Measurements from ENCODE around the gene USP9X. TPM values are rescaled to one million over a fixed set of nuclear protein-coding genes. Genes with fewer than 3 reads are reported as not detected.

Gene USP9X
- total and polyA plus RNA-seq, 9 of the 15 experiments (the other 6 are each of a cell fraction or from before 2014, with no cell fraction given) = 10.9 to 47.8 (median 29.5) TPM

DNA sequence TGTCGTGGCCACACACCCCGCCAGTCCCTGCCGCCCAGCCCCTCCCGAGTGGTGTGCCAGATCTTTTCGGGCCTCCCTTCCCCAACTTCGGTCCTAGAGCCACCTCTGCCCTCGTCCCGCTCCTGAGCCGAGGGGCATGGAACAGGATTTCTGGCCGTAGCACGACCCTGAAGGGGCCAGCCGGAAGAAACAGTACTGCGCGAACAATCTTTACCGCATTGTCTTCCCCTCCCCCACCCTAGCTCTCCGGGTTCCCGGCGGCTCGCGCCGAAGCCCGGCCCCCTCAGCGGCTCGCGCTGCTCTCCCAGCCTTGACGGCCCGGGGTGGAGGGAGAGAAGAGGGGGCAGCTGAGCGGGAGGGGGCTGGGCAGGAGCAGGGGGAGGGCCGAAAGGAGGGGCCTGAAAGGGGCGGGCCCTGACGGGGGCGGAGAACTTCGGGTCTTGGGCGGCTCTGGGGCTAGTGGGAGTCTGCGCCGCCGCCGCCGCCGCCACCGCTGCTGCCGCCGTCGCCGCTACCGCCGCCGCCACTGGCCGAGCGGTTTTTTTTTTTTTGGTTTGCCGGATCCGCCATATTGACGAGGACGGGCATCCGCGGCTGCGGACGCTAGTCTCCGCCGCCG, at the start of gene USP9X (continued):
- TF ChIP-seq, protein P1, sequence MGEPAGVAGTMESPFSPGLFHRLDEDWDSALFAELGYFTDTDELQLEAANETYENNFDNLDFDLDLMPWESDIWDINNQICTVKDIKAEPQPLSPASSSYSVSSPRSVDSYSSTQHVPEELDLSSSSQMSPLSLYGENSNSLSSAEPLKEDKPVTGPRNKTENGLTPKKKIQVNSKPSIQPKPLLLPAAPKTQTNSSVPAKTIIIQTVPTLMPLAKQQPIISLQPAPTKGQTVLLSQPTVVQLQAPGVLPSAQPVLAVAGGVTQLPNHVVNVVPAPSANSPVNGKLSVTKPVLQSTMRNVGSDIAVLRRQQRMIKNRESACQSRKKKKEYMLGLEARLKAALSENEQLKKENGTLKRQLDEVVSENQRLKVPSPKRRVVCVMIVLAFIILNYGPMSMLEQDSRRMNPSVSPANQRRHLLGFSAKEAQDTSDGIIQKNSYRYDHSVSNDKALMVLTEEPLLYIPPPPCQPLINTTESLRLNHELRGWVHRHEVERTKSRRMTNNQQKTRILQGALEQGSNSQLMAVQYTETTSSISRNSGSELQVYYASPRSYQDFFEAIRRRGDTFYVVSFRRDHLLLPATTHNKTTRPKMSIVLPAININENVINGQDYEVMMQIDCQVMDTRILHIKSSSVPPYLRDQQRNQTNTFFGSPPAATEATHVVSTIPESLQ (CRISPR knock-in tag; IDR thresholded peaks at IDR 0.05) = no peak
- TF ChIP-seq NR4A1 (CRISPR knock-in tag; IDR thresholded peaks at IDR 0.05) (0 out of 2 replicates have a peak, but pooled peaks have one; percentile 3), NR4A1 (tag; IDR thresholded peaks at IDR 0.05) (no peak), HDAC6 (IDR thresholded peaks at IDR 0.05; ENCODE audit: low read depth, low read length) (no peak), WHSC1 (IDR thresholded peaks at IDR 0.05; ENCODE audit: low read length) (no peak), SP2 (IDR thresholded peaks at IDR 0.05; ENCODE audit: extremely low read depth, low read depth, low read length, poor library complexity, severe bottlenecking) (no peak), CBFA2T3 (IDR thresholded peaks at IDR 0.05) (no peak), RBM14 (IDR thresholded peaks at IDR 0.05; ENCODE audit: borderline replicate concordance, insufficient read depth, low read depth, low read length) (no peak)
- TF ChIP-seq, protein P2, sequence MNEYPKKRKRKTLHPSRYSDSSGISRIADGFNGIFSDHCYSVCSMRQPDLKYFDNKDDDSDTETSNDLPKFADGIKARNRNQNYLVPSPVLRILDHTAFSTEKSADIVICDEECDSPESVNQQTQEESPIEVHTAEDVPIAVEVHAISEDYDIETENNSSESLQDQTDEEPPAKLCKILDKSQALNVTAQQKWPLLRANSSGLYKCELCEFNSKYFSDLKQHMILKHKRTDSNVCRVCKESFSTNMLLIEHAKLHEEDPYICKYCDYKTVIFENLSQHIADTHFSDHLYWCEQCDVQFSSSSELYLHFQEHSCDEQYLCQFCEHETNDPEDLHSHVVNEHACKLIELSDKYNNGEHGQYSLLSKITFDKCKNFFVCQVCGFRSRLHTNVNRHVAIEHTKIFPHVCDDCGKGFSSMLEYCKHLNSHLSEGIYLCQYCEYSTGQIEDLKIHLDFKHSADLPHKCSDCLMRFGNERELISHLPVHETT (CRISPR knock-in tag; conservative IDR thresholded peaks at IDR 0.05 in 1 of 2, IDR thresholded peaks at IDR 0.05 in 1 of 2) = peak in 1 of 2 experiments; percentile 18; a peak in 2 of 4 replicates
- TF ChIP-seq, protein P3, sequence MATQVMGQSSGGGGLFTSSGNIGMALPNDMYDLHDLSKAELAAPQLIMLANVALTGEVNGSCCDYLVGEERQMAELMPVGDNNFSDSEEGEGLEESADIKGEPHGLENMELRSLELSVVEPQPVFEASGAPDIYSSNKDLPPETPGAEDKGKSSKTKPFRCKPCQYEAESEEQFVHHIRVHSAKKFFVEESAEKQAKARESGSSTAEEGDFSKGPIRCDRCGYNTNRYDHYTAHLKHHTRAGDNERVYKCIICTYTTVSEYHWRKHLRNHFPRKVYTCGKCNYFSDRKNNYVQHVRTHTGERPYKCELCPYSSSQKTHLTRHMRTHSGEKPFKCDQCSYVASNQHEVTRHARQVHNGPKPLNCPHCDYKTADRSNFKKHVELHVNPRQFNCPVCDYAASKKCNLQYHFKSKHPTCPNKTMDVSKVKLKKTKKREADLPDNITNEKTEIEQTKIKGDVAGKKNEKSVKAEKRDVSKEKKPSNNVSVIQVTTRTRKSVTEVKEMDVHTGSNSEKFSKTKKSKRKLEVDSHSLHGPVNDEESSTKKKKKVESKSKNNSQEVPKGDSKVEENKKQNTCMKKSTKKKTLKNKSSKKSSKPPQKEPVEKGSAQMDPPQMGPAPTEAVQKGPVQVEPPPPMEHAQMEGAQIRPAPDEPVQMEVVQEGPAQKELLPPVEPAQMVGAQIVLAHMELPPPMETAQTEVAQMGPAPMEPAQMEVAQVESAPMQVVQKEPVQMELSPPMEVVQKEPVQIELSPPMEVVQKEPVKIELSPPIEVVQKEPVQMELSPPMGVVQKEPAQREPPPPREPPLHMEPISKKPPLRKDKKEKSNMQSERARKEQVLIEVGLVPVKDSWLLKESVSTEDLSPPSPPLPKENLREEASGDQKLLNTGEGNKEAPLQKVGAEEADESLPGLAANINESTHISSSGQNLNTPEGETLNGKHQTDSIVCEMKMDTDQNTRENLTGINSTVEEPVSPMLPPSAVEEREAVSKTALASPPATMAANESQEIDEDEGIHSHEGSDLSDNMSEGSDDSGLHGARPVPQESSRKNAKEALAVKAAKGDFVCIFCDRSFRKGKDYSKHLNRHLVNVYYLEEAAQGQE (IDR thresholded peaks at IDR 0.05; ENCODE audit: borderline replicate concordance) = no peak
- TF ChIP-seq, protein P3 (CRISPR knock-in tag; IDR thresholded peaks at IDR 0.05; ENCODE audit: low read depth) = no peak
